Endothelial cell of coronary artery (primary cell): Measurements from ENCODE around the gene LRRC7. TPM values are rescaled to one million over a fixed set of nuclear protein-coding genes. Genes with fewer than 3 reads are reported as not detected.

Experiments used
- total RNA-seq: library from RNA; depleted of rRNA; stranded (reverse); fragments of >200 nt; gene quantifications from 2 replicates; pipeline ENCODE4 v1.2.3, GENCODE V29; 2014

Gene LRRC7
- total RNA-seq: under 0.01 TPM in 1 of 2 replicates, not detected in the other

DNA sequence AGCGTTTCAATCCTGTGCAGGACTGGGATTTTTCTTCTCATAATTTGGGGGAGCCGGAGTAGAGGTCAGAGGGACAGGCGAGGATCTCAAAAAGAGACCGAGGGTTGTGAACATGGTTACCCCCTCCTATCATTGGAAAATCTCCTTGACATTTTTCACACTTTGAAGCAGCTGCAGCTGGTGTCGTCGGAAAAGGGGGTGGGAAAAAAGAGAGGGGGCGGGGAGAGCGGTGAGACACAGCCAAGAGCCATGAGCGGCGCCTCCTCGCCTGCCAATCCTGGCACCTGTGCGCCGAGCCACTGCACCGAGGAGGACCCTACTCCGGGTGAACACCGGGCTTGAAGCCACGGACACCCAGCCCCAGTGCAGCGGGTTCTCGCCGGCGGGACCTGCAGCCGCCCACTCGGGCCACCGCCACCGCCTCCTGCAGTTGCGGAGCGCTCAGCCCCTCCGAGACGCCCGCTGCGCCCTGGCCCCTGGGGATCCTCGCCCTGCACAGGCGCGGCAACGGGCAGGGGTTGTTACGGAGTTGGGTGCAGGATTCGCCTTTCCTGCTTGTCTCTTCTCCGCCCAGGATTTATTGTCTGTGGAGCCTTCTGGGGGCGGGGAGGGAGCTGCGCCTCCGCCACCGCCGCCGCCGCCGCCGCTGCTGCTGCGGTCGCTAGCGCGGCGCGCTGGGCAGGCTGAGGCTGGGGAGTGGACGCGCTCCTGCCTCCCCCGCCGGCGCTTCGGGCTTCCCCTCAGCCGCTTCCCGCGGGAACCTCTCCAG lies at the start of gene LRRC7:
Gene LRRC7, plus strand, starts transcription at position 271 of the 769 bp plus-strand sequence. CDS start 718 bp downstream, outside the sequence.

